ENCODE data around the gene ABCA13.
"Not testable (repeated sequence)": the region's sequence is repeated elsewhere in the genome, so short reads cannot be mapped to it uniquely, and the experiment has no call there.

Gene ABCA13

GRCh38 chr7:48193421-48193820 lies 22.2 kb downstream of the ABCA13 start:
- no peak overlapping the region for H2AFZ ChIP-seq (ENCODE audit: low read depth, low read length)

GRCh38 chr7:48200946-48201589 lies 29.8 kb downstream of the ABCA13 start:
- 73% methylated on average over 18 of the region's 19 CpGs for WGBS
- H3K27ac ChIP-seq (ENCODE audit: low read length, poor library complexity, severe bottlenecking); H3K18ac ChIP-seq (ENCODE audit: low read depth in 1 of 2, low read length in 2 of 2); H3K36me3 ChIP-seq (ENCODE audit: control insufficient read depth in 1 of 2, insufficient read depth in 2 of 2, low read depth in 1 of 2, low read length in 2 of 2); H3K9me3 ChIP-seq (ENCODE audit: control insufficient read depth, low read length); H3K4me1 ChIP-seq (ENCODE audit: control insufficient read depth, insufficient read depth, low read depth, low read length); H2AK5ac ChIP-seq (ENCODE audit: low read length, severe bottlenecking); H2AFZ ChIP-seq (ENCODE audit: low read depth, low read length); H2BK12ac ChIP-seq (ENCODE audit: low read length in 2 of 2); H3K4me3 ChIP-seq (ENCODE audit: insufficient read depth in 1 of 2, low read depth in 1 of 2, low read length in 2 of 2); H3K14ac ChIP-seq (ENCODE audit: low read length in 2 of 2); H4K91ac ChIP-seq (ENCODE audit: low read length); H2BK15ac ChIP-seq (ENCODE audit: low read depth, poor library complexity, severe bottlenecking); H2BK5ac ChIP-seq (ENCODE audit: low read depth, low read length, poor library complexity, severe bottlenecking); H3K4me2 ChIP-seq (ENCODE audit: low read length, poor library complexity, severe bottlenecking); H3K23ac ChIP-seq (ENCODE audit: low read length in 2 of 2); H3K4ac ChIP-seq (ENCODE audit: low read depth in 1 of 2, low read length in 2 of 2); H3K27me3 ChIP-seq (ENCODE audit: control insufficient read depth in 1 of 2, insufficient read depth in 1 of 2, low read length in 2 of 2); H2BK120ac ChIP-seq (ENCODE audit: low read depth, low read length); H4K8ac ChIP-seq (ENCODE audit: low read length); H3K79me1 ChIP-seq (replicated peaks; ENCODE audit: low read length, poor library complexity, severe bottlenecking); H3K9ac ChIP-seq (ENCODE audit: low read length); DNase-seq: not testable (repeated sequence)

More at GRCh38 chr7:48193421-48193820, 22.2 kb downstream of the ABCA13 start:
- Histone ChIP-seq H3K9ac (ENCODE audit: low read length) (no peak overlapping the region), H3K9me3 (ENCODE audit: control insufficient read depth, low read length) (peaks cover 10% of the 10 kb centered on the region), H2BK12ac (ENCODE audit: low read length in 2 of 2) (no peak overlapping the region), H3K27me3 (ENCODE audit: control insufficient read depth in 1 of 2, insufficient read depth in 1 of 2, low read length in 2 of 2) (peaks cover 0 to 4% of the 10 kb centered on the region in 2 experiments), H3K4me3 (ENCODE audit: insufficient read depth in 1 of 2, low read depth in 1 of 2, low read length in 2 of 2) (no peak overlapping the region), H3K14ac (ENCODE audit: low read length in 2 of 2) (no peak overlapping the region), H3K79me1 (replicated peaks; ENCODE audit: low read length, poor library complexity, severe bottlenecking) (no peaks in the 10 kb centered on the region), H3K27ac (ENCODE audit: low read length, poor library complexity, severe bottlenecking) (no peak overlapping the region), H3K4ac (ENCODE audit: low read depth in 1 of 2, low read length in 2 of 2) (no peak overlapping the region), H3K23ac (ENCODE audit: low read length in 2 of 2) (no peak overlapping the region), H4K8ac (ENCODE audit: low read length) (no peak overlapping the region), H2BK15ac (ENCODE audit: low read depth, poor library complexity, severe bottlenecking) (no peak overlapping the region), H2BK120ac (ENCODE audit: low read depth, low read length) (no peak overlapping the region), H3K36me3 (ENCODE audit: control insufficient read depth in 1 of 2, insufficient read depth in 2 of 2, low read depth in 1 of 2, low read length in 2 of 2) (no peaks in the 10 kb centered on the region), H2AK5ac (ENCODE audit: low read length, severe bottlenecking) (no peak overlapping the region), H2BK5ac (ENCODE audit: low read depth, low read length, poor library complexity, severe bottlenecking) (no peak overlapping the region), H3K4me2 (ENCODE audit: low read length, poor library complexity, severe bottlenecking) (no peak overlapping the region), H4K91ac (ENCODE audit: low read length) (no peak overlapping the region), H3K18ac (ENCODE audit: low read depth in 1 of 2, low read length in 2 of 2) (no peak overlapping the region), H3K4me1 (ENCODE audit: control insufficient read depth, insufficient read depth, low read depth, low read length) (no peaks in the 10 kb centered on the region)
- no peak for DNase-seq
- 0% methylated on average over 1 of the region's 1 CpG for WGBS

- DNase-seq; H2BK120ac ChIP-seq (ENCODE audit: low read depth, low read length); H2AK5ac ChIP-seq (ENCODE audit: low read length, severe bottlenecking); H3K79me1 ChIP-seq (replicated peaks; ENCODE audit: low read length, poor library complexity, severe bottlenecking); H3K27ac ChIP-seq (ENCODE audit: low read length, poor library complexity, severe bottlenecking); H3K9ac ChIP-seq (ENCODE audit: low read length); H3K4me1 ChIP-seq (ENCODE audit: control insufficient read depth, insufficient read depth, low read depth, low read length); H3K14ac ChIP-seq (ENCODE audit: low read length in 2 of 2); H3K36me3 ChIP-seq (ENCODE audit: control insufficient read depth in 1 of 2, insufficient read depth in 2 of 2, low read depth in 1 of 2, low read length in 2 of 2); H4K91ac ChIP-seq (ENCODE audit: low read length); H3K23ac ChIP-seq (ENCODE audit: low read length in 2 of 2); H3K18ac ChIP-seq (ENCODE audit: low read depth in 1 of 2, low read length in 2 of 2); H3K4me3 ChIP-seq (ENCODE audit: insufficient read depth in 1 of 2, low read depth in 1 of 2, low read length in 2 of 2); H3K4me2 ChIP-seq (ENCODE audit: low read length, poor library complexity, severe bottlenecking); H2BK5ac ChIP-seq (ENCODE audit: low read depth, low read length, poor library complexity, severe bottlenecking); H3K4ac ChIP-seq (ENCODE audit: low read depth in 1 of 2, low read length in 2 of 2); H4K8ac ChIP-seq (ENCODE audit: low read length); H2BK15ac ChIP-seq (ENCODE audit: low read depth, poor library complexity, severe bottlenecking); H2BK12ac ChIP-seq (ENCODE audit: low read length in 2 of 2); H3K27me3 ChIP-seq (ENCODE audit: control insufficient read depth in 1 of 2, insufficient read depth in 1 of 2, low read length in 2 of 2); H2AFZ ChIP-seq (ENCODE audit: low read depth, low read length); H3K9me3 ChIP-seq (ENCODE audit: control insufficient read depth, low read length): not testable (repeated sequence)
- WGBS: 94% methylated on average over 32 of the region's 41 CpGs
These were observed 31.7 kb downstream of the ABCA13 start for GRCh38 chr7:48202916-48203315.

GRCh38 chr7:48207155-48207675 lies 36.0 kb downstream of the ABCA13 start:
- Histone ChIP-seq H2AK5ac (ENCODE audit: low read length, severe bottlenecking) (no peak overlapping the region), H2BK15ac (ENCODE audit: low read depth, poor library complexity, severe bottlenecking) (no peak overlapping the region), H3K4me1 (ENCODE audit: control insufficient read depth, insufficient read depth, low read depth, low read length) (no peaks in the 10 kb centered on the region), H2AFZ (ENCODE audit: low read depth, low read length) (no peak overlapping the region), H3K23ac (ENCODE audit: low read length in 2 of 2) (no peak overlapping the region), H3K14ac (ENCODE audit: low read length in 2 of 2) (no peak overlapping the region), H4K91ac (ENCODE audit: low read length) (no peak overlapping the region), H3K27ac (ENCODE audit: low read length, poor library complexity, severe bottlenecking) (no peak overlapping the region), H3K4ac (ENCODE audit: low read depth in 1 of 2, low read length in 2 of 2) (no peak overlapping the region), H4K8ac (ENCODE audit: low read length) (no peak overlapping the region), H3K9me3 (ENCODE audit: control insufficient read depth, low read length) (peaks cover 17% of the 10 kb centered on the region), H3K36me3 (ENCODE audit: control insufficient read depth in 1 of 2, insufficient read depth in 2 of 2, low read depth in 1 of 2, low read length in 2 of 2) (no peaks in the 10 kb centered on the region), H3K4me2 (ENCODE audit: low read length, poor library complexity, severe bottlenecking) (no peak overlapping the region), H3K18ac (ENCODE audit: low read depth in 1 of 2, low read length in 2 of 2) (no peak overlapping the region), H3K79me1 (replicated peaks; ENCODE audit: low read length, poor library complexity, severe bottlenecking) (no peaks in the 10 kb centered on the region), H2BK5ac (ENCODE audit: low read depth, low read length, poor library complexity, severe bottlenecking) (no peak overlapping the region), H2BK12ac (ENCODE audit: low read length in 2 of 2) (no peak overlapping the region), H3K27me3 (ENCODE audit: control insufficient read depth in 1 of 2, insufficient read depth in 1 of 2, low read length in 2 of 2) (no peaks in the 10 kb centered on the region), H2BK120ac (ENCODE audit: low read depth, low read length) (no peak overlapping the region), H3K9ac (ENCODE audit: low read length) (no peak overlapping the region), H3K4me3 (ENCODE audit: insufficient read depth in 1 of 2, low read depth in 1 of 2, low read length in 2 of 2) (no peak overlapping the region)
- DNase-seq: no peak
- WGBS: no CpG with 5 or more reads among the region's 1 CpG
